Prostate gland (tissue), 2 donors: ENCODE results near the gene SLCO1C1.

Source experiments
- CTCF ChIP-seq, 4 experiments: fragments of 200-600 bp in 2 of 4; fragments of 450-650 bp in 2 of 4; sonication (generic) in 2 of 4; IDR thresholded peaks; 1 replicate in 3 of 4; 2 replicates in 1 of 4; pipeline ENCODE4 v1.5.1; 2016 to 2019; ENCODE audit warnings: antibody characterized with exemption in 4 of 4, mild to moderate bottlenecking in 2 of 4, moderate library complexity in 2 of 4
- POLR2AphosphoS5 ChIP-seq: sonication (generic); formaldehyde crosslinking; IDR thresholded peaks from one replicate; pipeline ENCODE4 v1.6.1; 2017; ENCODE audit warnings: antibody characterized with exemption

GRCh38 chr12:20716985-20717384 lies 21.9 kb downstream of the SLCO1C1 start:
- no peak for TF ChIP-seq POLR2AphosphoS5
- TF ChIP-seq CTCF (IDR thresholded peaks at IDR 0.05) = no peak
